ENCODE measurements around the gene PSMD14. TPM values are rescaled to one million over a fixed set of nuclear protein-coding genes. Genes with fewer than 3 reads are reported as not detected.
"Not testable (repeated sequence)": the region's sequence is repeated elsewhere in the genome, so short reads cannot be mapped to it uniquely, and the experiment has no call there.

PSMD14 gene
- total RNA-seq, 1 experiment from 2014 or later = 86.1 TPM

GRCh38 chr2:161355983-161356382, 47.8 kb downstream of the PSMD14 start:
- Histone ChIP-seq H4K20me1 (ENCODE audit: insufficient read depth, low read depth, low read length) (no peaks in the 10 kb centered on the region), H3K27me3 (ENCODE audit: low read length) (no peaks in the 10 kb centered on the region)

GRCh38 chr2:161357097-161357496, 48.9 kb downstream of the PSMD14 start:
- 0 out of 2 replicates have a peak, but pooled peaks cover 3% of the 10 kb centered on the region for H3K4me1 ChIP-seq (ENCODE audit: low read length)
- H3K9me2 ChIP-seq (replicated peaks; ENCODE audit: insufficient read depth, low read length) = no peaks in the 10 kb centered on the region
- peaks cover 23% of the 10 kb centered on the region for H3K36me3 ChIP-seq (ENCODE audit: insufficient read depth, low read length)
- no peaks in the 10 kb centered on the region for H4K20me1 ChIP-seq (ENCODE audit: insufficient read depth, low read depth, low read length)
- no peak overlapping the region for H3K4me2 ChIP-seq (ENCODE audit: low read depth, low read length, poor library complexity, severe bottlenecking)
- no peak overlapping the region for H3K27ac ChIP-seq (ENCODE audit: low read length)
- H3K9me3 ChIP-seq (ENCODE audit: low read length) = peaks cover 4% of the 10 kb centered on the region; the same call in 1 of the 2 replicates
- H3K4me3 ChIP-seq (ENCODE audit: low read length) = no peak overlapping the region
- no peak for DNase-seq
- no peak overlapping the region for H2AFZ ChIP-seq (ENCODE audit: low read length)
- no peak overlapping the region for H3K9ac ChIP-seq (ENCODE audit: low read length)
- H3K79me2 ChIP-seq (ENCODE audit: low read length) = peaks cover 95% of the 10 kb centered on the region
- H3K27me3 ChIP-seq (ENCODE audit: low read length) = no peaks in the 10 kb centered on the region

More at GRCh38 chr2:161355983-161356382, 47.8 kb downstream of the PSMD14 start:
- DNase-seq = no peak
- no peak overlapping the region for H3K27ac ChIP-seq (ENCODE audit: low read length)
- 0 out of 2 replicates have a peak, but pooled peaks cover 4% of the 10 kb centered on the region for H3K9me3 ChIP-seq (ENCODE audit: low read length)
- no peak overlapping the region for H3K4me2 ChIP-seq (ENCODE audit: low read depth, low read length, poor library complexity, severe bottlenecking)
- H3K4me1 ChIP-seq (ENCODE audit: low read length) = 0 out of 2 replicates have a peak, but pooled peaks cover 3% of the 10 kb centered on the region
- peaks cover 95% of the 10 kb centered on the region for H3K79me2 ChIP-seq (ENCODE audit: low read length)
- H3K36me3 ChIP-seq (ENCODE audit: insufficient read depth, low read length) = peaks cover 19% of the 10 kb centered on the region
- H3K4me3 ChIP-seq (ENCODE audit: low read length) = no peak overlapping the region
- H3K9me2 ChIP-seq (replicated peaks; ENCODE audit: insufficient read depth, low read length) = no peaks in the 10 kb centered on the region
- H3K9ac ChIP-seq (ENCODE audit: low read length) = no peak overlapping the region
- H2AFZ ChIP-seq (ENCODE audit: low read length) = no peak overlapping the region

- Histone ChIP-seq H3K27me3 (ENCODE audit: low read length) (no peaks in the 10 kb centered on the region), H3K27ac (ENCODE audit: low read length) (no peak overlapping the region), H3K9me2 (replicated peaks; ENCODE audit: insufficient read depth, low read length) (no peaks in the 10 kb centered on the region), H3K9ac (ENCODE audit: low read length) (no peak overlapping the region), H4K20me1 (ENCODE audit: insufficient read depth, low read depth, low read length) (no peaks in the 10 kb centered on the region), H3K79me2 (ENCODE audit: low read length) (peaks cover 95% of the 10 kb centered on the region), H2AFZ (ENCODE audit: low read length) (no peak overlapping the region), H3K9me3 (ENCODE audit: low read length) (peaks cover 12% of the 10 kb centered on the region; the same call in 1 of the 2 replicates), H3K4me1 (ENCODE audit: low read length) (no peaks in the 10 kb centered on the region), H3K36me3 (ENCODE audit: insufficient read depth, low read length) (peaks cover 34% of the 10 kb centered on the region), H3K4me3 (ENCODE audit: low read length) (no peak overlapping the region), H3K4me2 (ENCODE audit: low read depth, low read length, poor library complexity, severe bottlenecking) (no peak overlapping the region)
- no peak for DNase-seq
These were observed 50.6 kb downstream of the PSMD14 start for GRCh38 chr2:161358838-161359237.

GRCh38 chr2:161360095-161360654, 52.0 kb downstream of the PSMD14 start:
- H4K20me1 ChIP-seq (ENCODE audit: insufficient read depth, low read depth, low read length); H3K9ac ChIP-seq (ENCODE audit: low read length); H3K4me3 ChIP-seq (ENCODE audit: low read length); H3K4me1 ChIP-seq (ENCODE audit: low read length); H3K27me3 ChIP-seq (ENCODE audit: low read length); H2AFZ ChIP-seq (ENCODE audit: low read length); H3K27ac ChIP-seq (ENCODE audit: low read length); H3K4me2 ChIP-seq (ENCODE audit: low read depth, low read length, poor library complexity, severe bottlenecking); H3K9me2 ChIP-seq (replicated peaks; ENCODE audit: insufficient read depth, low read length); DNase-seq: not testable (repeated sequence)
- Histone ChIP-seq H3K79me2 (ENCODE audit: low read length) (peaks cover 95% of the 10 kb centered on the region), H3K36me3 (ENCODE audit: insufficient read depth, low read length) (peaks cover 34% of the 10 kb centered on the region), H3K9me3 (ENCODE audit: low read length) (peaks cover 12% of the 10 kb centered on the region; the same call in 1 of the 2 replicates)

GRCh38 chr2:161362568-161363166, 54.4 kb downstream of the PSMD14 start:
- no peaks in the 10 kb centered on the region for H3K4me1 ChIP-seq (ENCODE audit: low read length)
- no peak for DNase-seq
- H3K27me3 ChIP-seq (ENCODE audit: low read length) = no peaks in the 10 kb centered on the region
- H3K9me2 ChIP-seq (replicated peaks; ENCODE audit: insufficient read depth, low read length) = no peaks in the 10 kb centered on the region
- no peak overlapping the region for H3K9ac ChIP-seq (ENCODE audit: low read length)
- no peaks in the 10 kb centered on the region for H4K20me1 ChIP-seq (ENCODE audit: insufficient read depth, low read depth, low read length)
- H3K9me3 ChIP-seq (ENCODE audit: low read length) = peaks cover 12% of the 10 kb centered on the region; the same call in 1 of the 2 replicates
- peaks cover 37% of the 10 kb centered on the region for H3K36me3 ChIP-seq (ENCODE audit: insufficient read depth, low read length)
- peaks cover 98% of the 10 kb centered on the region for H3K79me2 ChIP-seq (ENCODE audit: low read length)
- H3K27ac ChIP-seq (ENCODE audit: low read length) = no peak overlapping the region
- H3K4me3 ChIP-seq (ENCODE audit: low read length) = no peak overlapping the region
- H2AFZ ChIP-seq (ENCODE audit: low read length) = no peak overlapping the region
- H3K4me2 ChIP-seq (ENCODE audit: low read depth, low read length, poor library complexity, severe bottlenecking) = no peak overlapping the region

- Histone ChIP-seq H3K27me3 (ENCODE audit: low read length) (no peaks in the 10 kb centered on the region), H3K9ac (ENCODE audit: low read length) (no peak overlapping the region), H2AFZ (ENCODE audit: low read length) (no peak overlapping the region), H3K27ac (ENCODE audit: low read length) (no peak overlapping the region), H3K36me3 (ENCODE audit: insufficient read depth, low read length) (peaks cover 45% of the 10 kb centered on the region), H3K4me2 (ENCODE audit: low read depth, low read length, poor library complexity, severe bottlenecking) (no peak overlapping the region), H3K9me2 (replicated peaks; ENCODE audit: insufficient read depth, low read length) (no peaks in the 10 kb centered on the region), H3K79me2 (ENCODE audit: low read length) (peaks cover 77% of the 10 kb centered on the region), H3K4me1 (ENCODE audit: low read length) (no peaks in the 10 kb centered on the region), H3K9me3 (ENCODE audit: low read length) (peaks cover 3% of the 10 kb centered on the region; the same call in 1 of the 2 replicates), H3K4me3 (ENCODE audit: low read length) (no peak overlapping the region), H4K20me1 (ENCODE audit: insufficient read depth, low read depth, low read length) (no peaks in the 10 kb centered on the region)
- DNase-seq = no peak
These were observed 59.5 kb downstream of the PSMD14 start for GRCh38 chr2:161367675-161368074.

GRCh38 chr2:161369311-161369710, 61.1 kb downstream of the PSMD14 start:
- Histone ChIP-seq H3K9ac (ENCODE audit: low read length) (no peak overlapping the region), H3K9me3 (ENCODE audit: low read length) (no peaks in the 10 kb centered on the region), H4K20me1 (ENCODE audit: insufficient read depth, low read depth, low read length) (no peaks in the 10 kb centered on the region), H3K79me2 (ENCODE audit: low read length) (peaks cover 72% of the 10 kb centered on the region), H3K27ac (ENCODE audit: low read length) (no peak overlapping the region), H3K27me3 (ENCODE audit: low read length) (no peaks in the 10 kb centered on the region), H3K4me2 (ENCODE audit: low read depth, low read length, poor library complexity, severe bottlenecking) (no peak overlapping the region), H3K9me2 (replicated peaks; ENCODE audit: insufficient read depth, low read length) (no peaks in the 10 kb centered on the region), H3K4me3 (ENCODE audit: low read length) (no peak overlapping the region), H3K4me1 (ENCODE audit: low read length) (no peaks in the 10 kb centered on the region), H3K36me3 (ENCODE audit: insufficient read depth, low read length) (peaks cover 40% of the 10 kb centered on the region), H2AFZ (ENCODE audit: low read length) (no peak overlapping the region)
- DNase-seq = no peak

- Histone ChIP-seq H4K20me1 (ENCODE audit: insufficient read depth, low read depth, low read length) (no peaks in the 10 kb centered on the region), H3K9me3 (ENCODE audit: low read length) (no peaks in the 10 kb centered on the region), H3K79me2 (ENCODE audit: low read length) (peaks cover 68% of the 10 kb centered on the region), H3K27ac (ENCODE audit: low read length) (no peak overlapping the region), H3K27me3 (ENCODE audit: low read length) (no peaks in the 10 kb centered on the region), H3K9ac (ENCODE audit: low read length) (no peak overlapping the region), H2AFZ (ENCODE audit: low read length) (no peak overlapping the region), H3K4me1 (ENCODE audit: low read length) (no peaks in the 10 kb centered on the region), H3K4me2 (ENCODE audit: low read depth, low read length, poor library complexity, severe bottlenecking) (no peak overlapping the region), H3K9me2 (replicated peaks; ENCODE audit: insufficient read depth, low read length) (no peaks in the 10 kb centered on the region), H3K36me3 (ENCODE audit: insufficient read depth, low read length) (peaks cover 44% of the 10 kb centered on the region), H3K4me3 (ENCODE audit: low read length) (no peak overlapping the region)
- no peak for DNase-seq
These were observed 62.8 kb downstream of the PSMD14 start for GRCh38 chr2:161370981-161371380.
